GM03348 (cell line): ENCODE measurements around the gene CORIN.
A peak's percentile ranks its signal among the peaks of the same experiment; 100 is the strongest.

Source experiments
- DNase-seq: peaks from one replicate; pipeline ENCODE4 v3.0.0; 2012; ENCODE audit warnings: low spot score

CORIN gene

GRCh38 chr4:47642191-47642830 lies 195.6 kb downstream of the CORIN start:
- DNase-seq: no peak

- no peak for DNase-seq
Observed at GRCh38 chr4:47641755-47642154, 196.1 kb downstream of the CORIN start.

- DNase-seq: peak; percentile 24
Observed at GRCh38 chr4:47640911-47641310, 197.0 kb downstream of the CORIN start.

- DNase-seq: no peak
Observed at GRCh38 chr4:47639531-47639930, 198.3 kb downstream of the CORIN start.

- DNase-seq: no peak
Observed at GRCh38 chr4:47631161-47631560, 206.7 kb downstream of the CORIN start.

- peak; percentile 74 for DNase-seq
Observed at GRCh38 chr4:47624031-47624441, 213.8 kb downstream of the CORIN start.

GRCh38 chr4:47621181-47621580 lies 216.7 kb downstream of the CORIN start:
- no peak for DNase-seq

GRCh38 chr4:47619691-47620090 lies 218.2 kb downstream of the CORIN start:
- DNase-seq: no peak

GRCh38 chr4:47617607-47618006 lies 220.3 kb downstream of the CORIN start:
- no peak for DNase-seq

GRCh38 chr4:47615385-47615784 lies 222.5 kb downstream of the CORIN start:
- peak; percentile 15 for DNase-seq

- DNase-seq: peak; percentile 18
Observed at GRCh38 chr4:47612116-47613023, 225.5 kb downstream of the CORIN start.

- DNase-seq: no peak
Observed at GRCh38 chr4:47606482-47606881, 231.4 kb downstream of the CORIN start.

GRCh38 chr4:47598896-47599295 lies 239.0 kb downstream of the CORIN start:
- no peak for DNase-seq

- DNase-seq: no peak
Observed at GRCh38 chr4:47598320-47598719, 239.5 kb downstream of the CORIN start.

GRCh38 chr4:47597696-47598095 lies 240.2 kb downstream of the CORIN start:
- DNase-seq: no peak

- no peak for DNase-seq
Observed at GRCh38 chr4:47590325-47590724, 247.5 kb downstream of the CORIN start.

GRCh38 chr4:47579235-47579634 lies 258.6 kb downstream of the CORIN start:
- DNase-seq: no peak

- DNase-seq: peak; percentile 4
Observed at GRCh38 chr4:47577779-47578553, 259.9 kb downstream of the CORIN start.

- DNase-seq: no peak
Observed at GRCh38 chr4:47572981-47573380, 264.9 kb downstream of the CORIN start.

GRCh38 chr4:47570816-47571215 lies 267.1 kb downstream of the CORIN start:
- no peak for DNase-seq

- no peak for DNase-seq
Observed at GRCh38 chr4:47567511-47567910, 270.4 kb downstream of the CORIN start.

GRCh38 chr4:47566969-47567368 lies 270.9 kb downstream of the CORIN start:
- DNase-seq: no peak

- DNase-seq: no peak
Observed at GRCh38 chr4:47566566-47566965, 271.3 kb downstream of the CORIN start.
